Heart right ventricle (tissue), 16 donors: Measurements from ENCODE around the gene NTRK2. TPM values are rescaled to one million over a fixed set of nuclear protein-coding genes. Genes with fewer than 3 reads are reported as not detected.

Source experiments
- ATAC-seq, 8 donors: fragments of 200-7000 bp; cut with Tn5 transposase; one replicate each; pipeline ENCODE4 v1.9.1; 2020; ENCODE audit warnings: mild to moderate bottlenecking in 8 of 8, moderate library complexity in 8 of 8, moderate number of reproducible peaks in 1 of 8
- DNase-seq, 2 donors: peaks; one replicate each; pipeline ENCODE4 v3.0.0-alpha.2; 2020
- H3K27ac ChIP-seq, 10 donors: fragments of 200-600 bp; sonication (generic) in 2 of 10; one replicate each; pipeline versions ENCODE4 v1.5.0 to v1.8.0; 2020 to 2022; ENCODE audit warnings: mild to moderate bottlenecking in 3 of 10
- H3K27me3 ChIP-seq, 7 donors: fragments of 200-600 bp; one replicate each; pipeline ENCODE4 v1.8.0; 2021 to 2022; ENCODE audit warnings: mild to moderate bottlenecking in 2 of 7
- H3K36me3 ChIP-seq, 9 donors: fragments of 200-600 bp; sonication (generic) in 1 of 9; one replicate each; pipeline versions ENCODE4 v1.5.0 to v1.8.0; 2020 to 2022; ENCODE audit warnings: mild to moderate bottlenecking in 2 of 9
- H3K4me1 ChIP-seq, 9 donors: fragments of 200-600 bp; sonication (generic) in 1 of 9; one replicate each; pipeline versions ENCODE4 v1.5.0 to v1.8.0; 2020 to 2022; ENCODE audit warnings: mild to moderate bottlenecking in 4 of 9
- H3K4me3 ChIP-seq, 10 donors: fragments of 200-600 bp; sonication (generic) in 2 of 10; one replicate each; pipeline versions ENCODE4 v1.5.0 to v1.8.0; 2020 to 2022; ENCODE audit warnings: mild to moderate bottlenecking in 7 of 10, moderate library complexity in 2 of 10
- H3K9me3 ChIP-seq, 11 donors: fragments of 200-600 bp in 10 of 11; sonication (generic) in 2 of 11; one replicate each; pipeline versions ENCODE4 v1.5.0 to v1.8.0; 2013 to 2022; ENCODE audit warnings: mild to moderate bottlenecking in 2 of 11, control low read depth in 1 of 11, moderate library complexity in 1 of 11
- WGBS, 2 donors: extraction: QIAGEN DNeasy Blood & Tissue Kit; methylation state at CpG; one replicate each; pipeline ENCODE4 v1.1.7; 2013; ENCODE audit warnings: inconsistent platforms in 1 of 2; 5-methylcytosine and 5-hydroxymethylcytosine counted together
- intact Hi-C, 10 donors: fragments of 100-400 bp; cut with DNase I; formaldehyde crosslinking; loops; one replicate each; pipeline versions ENCODE4 v1.11.1 to v1.14.2; 2022
- polyA plus RNA-seq, 2 donors: library from polyadenylated mRNA; stranded (reverse); fragments of 200-250 nt; gene quantifications; one replicate each; pipeline ENCODE4 v1.2.3, GENCODE V29; 2013
- total RNA-seq, 10 donors: library from RNA; stranded (reverse); fragmentation: NEBNext Ultra II Directional in 3 of 10; extraction: Animal tissue kit (Norgen Biotek cat#: 25700) in 3 of 10; gene quantifications; one replicate each; pipeline versions ENCODE4 v1.2.1 to v1.2.4, GENCODE V29; 2021 to 2023
- TF ChIP-seq, protein P1 (sequence below), 9 donors: fragments of 200-600 bp; sonication (generic) in 2 of 9; IDR thresholded peaks; one replicate each; pipeline versions ENCODE4 v1.5.0 to v1.8.0; 2021 to 2022; ENCODE audit warnings: antibody characterized with exemption in 9 of 9, mild to moderate bottlenecking in 5 of 9, moderate library complexity in 1 of 9
- donor health status: Arrhythmogenic right ventricular cardiomyopathy.
- donor health status: ischemic (EF 13 %, LVEDD 7.1; RV severe dilation, severe dysfunction).
- donor health status: healthy with polysubstance abuse.
- donor health status: DM: no; HTN: yes; CAD: no.
- donor health status: DM: no; HTN: no; CAD: no.
- donor health status: ischemic (EF 25% LVEDD 6.9; RV normal size, moderate dysfunction).
- donor health status: ischemic (EF 25% LVEDD 5.7; RV mildly dilated, moderate dysfunction).
- donor health status: healthy.
- donor health status: DM: yes; HTN: yes; CAD: no.
- donor health status: Ischemic cardiomyopathy.
- donor health status: ischemic (EF 35%, LVEDD 5.7; RV mildly dilated, moderate dysfunction).
- donor health status: nonischemic (EF 11% LVEDD 7.7; RV severe dilation, severe dysfunction).
- donor health status: DM: yes; HTN: yes; CAD: no.
- donor health status: PGD.
- donor health status: ischemic (EF 29% LVEDD 5.4; RV normal size, mild dysfunction).
- donor health status: nonischemic (EF 23%, LVEDD 6.1; RV moderate dilation, normal function).

The NTRK2 gene
- total and polyA plus RNA-seq, 12 donors, result 1.8 to 7.7 (median 3.0) TPM

DNA sequence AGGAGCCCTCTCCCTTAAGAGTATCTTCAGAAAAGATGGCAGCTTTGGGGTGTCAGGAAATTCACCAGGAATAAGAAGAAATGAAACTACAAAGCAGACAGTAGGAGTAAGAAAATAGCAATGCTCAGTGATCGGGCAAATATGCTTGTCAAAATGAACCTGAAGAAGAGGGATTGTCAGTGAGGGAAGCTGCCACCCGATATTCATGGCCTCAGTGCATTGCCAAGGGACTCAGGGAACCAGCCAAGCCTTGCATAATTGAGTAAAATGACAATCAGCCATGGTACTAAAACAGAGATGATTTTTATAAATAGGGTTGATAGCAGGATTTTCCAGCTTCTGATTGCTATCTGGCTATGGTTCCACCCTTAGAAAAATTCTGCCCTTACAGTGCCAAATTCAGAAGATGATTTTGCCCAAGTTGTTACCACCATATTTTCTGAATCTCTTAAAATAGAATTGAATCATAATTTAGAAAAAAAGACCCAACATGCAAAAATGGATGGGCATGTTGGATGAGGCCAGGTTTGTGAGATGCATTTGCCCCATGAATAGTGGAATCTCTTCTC is 274.0 kb downstream of the NTRK2 start:
- WGBS, 2 donors, result 78 to 81% methylated on average over 2 of the region's 2 CpGs
- no peak for ATAC-seq
- no peaks in the 10 kb centered on the region for H3K27me3 ChIP-seq
- no peaks in the 10 kb centered on the region for H3K36me3 ChIP-seq
- H3K27ac ChIP-seq, result no peak overlapping the region
- H3K9me3 ChIP-seq, result no peaks in the 10 kb centered on the region
- no peak for DNase-seq
- intact Hi-C loops, result loop anchor here in 1 of 10 donors (10.0 kb wide), 1 partner anchor 89 kb away; no protein-coding TSS in a partner anchor
- H3K4me3 ChIP-seq, result no peak overlapping the region
- TF ChIP-seq, protein P1, sequence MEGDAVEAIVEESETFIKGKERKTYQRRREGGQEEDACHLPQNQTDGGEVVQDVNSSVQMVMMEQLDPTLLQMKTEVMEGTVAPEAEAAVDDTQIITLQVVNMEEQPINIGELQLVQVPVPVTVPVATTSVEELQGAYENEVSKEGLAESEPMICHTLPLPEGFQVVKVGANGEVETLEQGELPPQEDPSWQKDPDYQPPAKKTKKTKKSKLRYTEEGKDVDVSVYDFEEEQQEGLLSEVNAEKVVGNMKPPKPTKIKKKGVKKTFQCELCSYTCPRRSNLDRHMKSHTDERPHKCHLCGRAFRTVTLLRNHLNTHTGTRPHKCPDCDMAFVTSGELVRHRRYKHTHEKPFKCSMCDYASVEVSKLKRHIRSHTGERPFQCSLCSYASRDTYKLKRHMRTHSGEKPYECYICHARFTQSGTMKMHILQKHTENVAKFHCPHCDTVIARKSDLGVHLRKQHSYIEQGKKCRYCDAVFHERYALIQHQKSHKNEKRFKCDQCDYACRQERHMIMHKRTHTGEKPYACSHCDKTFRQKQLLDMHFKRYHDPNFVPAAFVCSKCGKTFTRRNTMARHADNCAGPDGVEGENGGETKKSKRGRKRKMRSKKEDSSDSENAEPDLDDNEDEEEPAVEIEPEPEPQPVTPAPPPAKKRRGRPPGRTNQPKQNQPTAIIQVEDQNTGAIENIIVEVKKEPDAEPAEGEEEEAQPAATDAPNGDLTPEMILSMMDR (IDR thresholded peaks at IDR 0.05), result no peak
- peaks cover 0 to 20% (median 4%) of the 10 kb centered on the region in 9 donors for H3K4me1 ChIP-seq

DNA sequence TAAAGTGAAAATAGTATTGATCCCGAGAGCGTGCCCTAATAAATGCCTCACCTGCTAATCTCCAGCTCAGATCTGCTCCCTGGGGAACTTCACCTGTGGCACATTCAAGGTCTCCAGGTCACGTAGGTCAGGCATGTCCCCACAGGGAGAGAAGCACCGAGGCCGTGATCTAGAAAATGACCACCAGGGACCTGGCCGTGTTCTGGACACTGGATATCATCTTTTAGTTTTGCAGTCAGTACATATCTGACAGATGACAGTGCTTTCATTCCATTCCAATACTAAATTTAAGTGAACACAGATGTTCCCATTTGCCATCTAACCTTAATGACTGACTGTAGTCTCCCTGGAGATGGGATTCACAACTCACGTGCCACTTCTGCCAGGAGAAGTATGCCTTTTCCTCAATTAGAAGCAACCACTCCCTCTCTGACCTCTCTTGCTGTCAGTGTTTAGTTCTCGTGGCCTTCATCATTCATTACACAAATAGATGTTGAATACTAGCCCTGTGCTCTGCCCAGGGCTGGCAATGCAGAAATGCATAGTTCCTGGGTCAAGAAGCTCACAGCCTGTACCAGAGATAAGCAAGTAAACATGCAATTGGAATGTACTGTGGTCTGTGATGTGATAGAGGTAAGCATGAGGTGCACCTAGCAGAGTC is 276.5 kb downstream of the NTRK2 start:
- no peak for DNase-seq
- TF ChIP-seq, protein P1 (IDR thresholded peaks at IDR 0.05), result no peak
- H3K9me3 ChIP-seq, result no peaks in the 10 kb centered on the region
- peak overlapping the region in 2 of 10 donors; percentile 8 to 41 for H3K27ac ChIP-seq
- peak in 6 of 8 donors; percentile 38 to 81 (median 64) for ATAC-seq
- intact Hi-C loops, result loop anchor here in 1 of 10 donors (10.0 kb wide), 1 partner anchor 91 kb away; no protein-coding TSS in a partner anchor
- 66 to 73% methylated on average over 8 of the region's 8 CpGs for WGBS, 2 donors
- no peaks in the 10 kb centered on the region for H3K27me3 ChIP-seq
- no peak overlapping the region for H3K4me3 ChIP-seq
- peaks cover 0 to 34% (median 4%) of the 10 kb centered on the region in 9 donors for H3K4me1 ChIP-seq
- H3K36me3 ChIP-seq, result no peaks in the 10 kb centered on the region

DNA sequence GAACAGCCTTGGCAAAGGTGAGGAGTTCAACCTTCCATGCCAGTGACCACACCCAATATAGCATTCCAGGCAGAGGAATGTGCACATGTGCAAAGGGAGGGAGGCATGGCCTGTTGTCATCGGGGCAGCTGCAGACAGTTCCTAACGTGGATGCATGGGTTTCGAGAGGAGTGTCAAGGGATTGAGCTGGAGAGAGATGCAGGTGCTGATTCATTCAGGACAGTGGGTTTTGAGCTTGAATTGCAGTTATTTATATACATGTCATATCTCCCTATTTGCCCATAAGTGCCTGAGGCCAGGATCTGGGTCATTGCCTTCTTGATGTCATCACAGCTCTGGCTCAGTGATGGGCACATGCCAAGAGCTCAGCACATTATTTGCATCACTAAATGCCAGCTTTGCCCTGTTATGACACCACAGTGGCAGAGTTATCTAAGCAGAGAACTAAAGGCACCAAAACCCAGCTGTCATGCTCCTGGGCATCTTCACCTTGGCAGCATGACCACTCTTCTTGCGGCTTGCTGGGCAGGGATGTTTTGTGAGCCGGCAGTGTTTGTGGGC is 278.0 kb downstream of the NTRK2 start:
- 48 to 64% methylated on average over 5 of the region's 5 CpGs for WGBS, 2 donors
- intact Hi-C loops, result loop anchor here in 1 of 10 donors (10.0 kb wide), 1 partner anchor 93 kb away; no protein-coding TSS in a partner anchor
- no peak overlapping the region for H3K4me3 ChIP-seq
- H3K4me1 ChIP-seq, result peaks cover 0 to 34% (median 4%) of the 10 kb centered on the region in 9 donors
- TF ChIP-seq, protein P1 (IDR thresholded peaks at IDR 0.05), result no peak
- H3K27ac ChIP-seq, result peak overlapping the region in 1 of 10 donors; percentile 21
- no peaks in the 10 kb centered on the region for H3K36me3 ChIP-seq
- no peaks in the 10 kb centered on the region for H3K9me3 ChIP-seq
- H3K27me3 ChIP-seq, result no peaks in the 10 kb centered on the region
- ATAC-seq (peak in 5 of 8 donors; percentile 24 to 81 (median 69)), DNase-seq (no peak)

DNA sequence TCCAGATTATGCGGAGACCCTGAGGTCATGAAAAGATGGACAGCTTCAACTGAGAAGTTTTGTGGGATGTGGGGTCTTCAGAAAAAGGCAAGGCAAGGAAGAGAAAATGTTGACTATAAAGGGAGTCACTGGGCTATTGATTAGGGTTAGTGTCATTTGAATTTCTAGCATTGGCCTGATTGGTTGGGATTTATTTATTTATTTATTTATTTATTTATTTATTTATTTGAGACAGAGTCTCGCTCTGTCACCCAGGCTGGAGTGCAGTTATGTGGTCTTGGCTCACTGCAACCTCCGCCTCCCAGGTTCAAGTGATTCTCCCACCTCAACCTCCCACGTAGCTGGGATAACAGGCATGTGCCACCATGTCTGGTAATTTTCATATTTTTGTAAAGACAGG is 279.7 kb downstream of the NTRK2 start:
- no peak for ATAC-seq

More for the DNA sequence above, 279.7 kb downstream of the NTRK2 start:
- Histone ChIP-seq H3K27me3 (no peaks in the 10 kb centered on the region), H3K9me3 (no peaks in the 10 kb centered on the region), H3K4me3 (no peak overlapping the region), H3K4me1 (peaks cover 0 to 48% (median 9%) of the 10 kb centered on the region in 9 donors), H3K36me3 (no peaks in the 10 kb centered on the region), H3K27ac (no peak overlapping the region)
- WGBS, 2 donors, result 98 to 99% methylated on average over 4 of the region's 4 CpGs
- DNase-seq, result no peak
- intact Hi-C loops, result loop anchor here in 1 of 10 donors (10.0 kb wide), 1 partner anchor 94 kb away; no protein-coding TSS in a partner anchor
- TF ChIP-seq, protein P1 (IDR thresholded peaks at IDR 0.05), result no peak
